ENCODE data around the gene RGN.
A peak's percentile ranks its signal among the peaks of the same experiment; 100 is the strongest.

RGN gene

GRCh38 chrX:47078129-47079043, at the start of gene RGN:
Gene RGN, plus strand, starts transcription at chrX:47078443. Its CDS starts 2,702 bp downstream, at chrX:47081145.
- Histone ChIP-seq H3K4me1 (ENCODE audit: control insufficient read depth, insufficient read depth, low read length) (no peaks in the 10 kb centered on the region), H3K27ac (ENCODE audit: low read depth, low read length) (no peak within 1 kb of the TSS), H3K27me3 (ENCODE audit: control insufficient read depth, insufficient read depth, low read length) (no peaks in the 10 kb centered on the region), H3K9ac (ENCODE audit: low read length) (no peak within 1 kb of the TSS), H3K36me3 (ENCODE audit: control insufficient read depth, insufficient read depth, low read length) (no peaks in the 10 kb centered on the region), H3K4me3 (ENCODE audit: low read length) (peak within 1 kb of the TSS; percentile 44)

- no peaks in the 10 kb centered on the region for H3K36me3 ChIP-seq (ENCODE audit: control insufficient read depth, insufficient read depth, low read length)
- no peak overlapping the region for H3K4me3 ChIP-seq (ENCODE audit: low read length)
- no peaks in the 10 kb centered on the region for H3K27me3 ChIP-seq (ENCODE audit: control insufficient read depth, insufficient read depth, low read length)
- no peaks in the 10 kb centered on the region for H3K4me1 ChIP-seq (ENCODE audit: control insufficient read depth, insufficient read depth, low read length)
- no peak overlapping the region for H3K27ac ChIP-seq (ENCODE audit: low read depth, low read length)
- no peak overlapping the region for H3K9ac ChIP-seq (ENCODE audit: low read length)
Measured at GRCh38 chrX:47030339-47030738, 47.9 kb upstream of the RGN start.

GRCh38 chrX:47047989-47048388, 30.3 kb upstream of the RGN start:
- H3K9ac ChIP-seq (ENCODE audit: low read length), result no peak overlapping the region

GRCh38 chrX:47059142-47059874, 18.9 kb upstream of the RGN start:
- no peak overlapping the region for H3K9ac ChIP-seq (ENCODE audit: low read length)
- H3K36me3 ChIP-seq (ENCODE audit: control insufficient read depth, insufficient read depth, low read length), result no peaks in the 10 kb centered on the region
- no peaks in the 10 kb centered on the region for H3K27me3 ChIP-seq (ENCODE audit: control insufficient read depth, insufficient read depth, low read length)
- no peak overlapping the region for H3K27ac ChIP-seq (ENCODE audit: low read depth, low read length)
- H3K4me3 ChIP-seq (ENCODE audit: low read length), result no peak overlapping the region
- no peaks in the 10 kb centered on the region for H3K4me1 ChIP-seq (ENCODE audit: control insufficient read depth, insufficient read depth, low read length)

More at GRCh38 chrX:47047989-47048388, 30.3 kb upstream of the RGN start:
- H3K27me3 ChIP-seq (ENCODE audit: control insufficient read depth, insufficient read depth, low read length), result no peaks in the 10 kb centered on the region
- no peak overlapping the region for H3K27ac ChIP-seq (ENCODE audit: low read depth, low read length)
- H3K4me3 ChIP-seq (ENCODE audit: low read length), result no peak overlapping the region
- no peaks in the 10 kb centered on the region for H3K36me3 ChIP-seq (ENCODE audit: control insufficient read depth, insufficient read depth, low read length)
- no peaks in the 10 kb centered on the region for H3K4me1 ChIP-seq (ENCODE audit: control insufficient read depth, insufficient read depth, low read length)

GRCh38 chrX:47060708-47061107, 17.5 kb upstream of the RGN start:
- Histone ChIP-seq H3K27ac (ENCODE audit: low read depth, low read length) (no peak overlapping the region), H3K9ac (ENCODE audit: low read length) (no peak overlapping the region), H3K4me1 (ENCODE audit: control insufficient read depth, insufficient read depth, low read length) (no peaks in the 10 kb centered on the region), H3K4me3 (ENCODE audit: low read length) (no peak overlapping the region), H3K36me3 (ENCODE audit: control insufficient read depth, insufficient read depth, low read length) (no peaks in the 10 kb centered on the region), H3K27me3 (ENCODE audit: control insufficient read depth, insufficient read depth, low read length) (no peaks in the 10 kb centered on the region)

- Histone ChIP-seq H3K4me3 (ENCODE audit: low read length) (no peak overlapping the region), H3K36me3 (ENCODE audit: control insufficient read depth, insufficient read depth, low read length) (no peaks in the 10 kb centered on the region), H3K27ac (ENCODE audit: low read depth, low read length) (no peak overlapping the region), H3K27me3 (ENCODE audit: control insufficient read depth, insufficient read depth, low read length) (no peaks in the 10 kb centered on the region), H3K4me1 (ENCODE audit: control insufficient read depth, insufficient read depth, low read length) (no peaks in the 10 kb centered on the region), H3K9ac (ENCODE audit: low read length) (no peak overlapping the region)
Measured at GRCh38 chrX:47061238-47061919, 16.9 kb upstream of the RGN start.

GRCh38 chrX:47063179-47063578, 15.1 kb upstream of the RGN start:
- no peak overlapping the region for H3K9ac ChIP-seq (ENCODE audit: low read length)
- no peaks in the 10 kb centered on the region for H3K27me3 ChIP-seq (ENCODE audit: control insufficient read depth, insufficient read depth, low read length)
- no peak overlapping the region for H3K4me3 ChIP-seq (ENCODE audit: low read length)
- no peaks in the 10 kb centered on the region for H3K4me1 ChIP-seq (ENCODE audit: control insufficient read depth, insufficient read depth, low read length)
- no peaks in the 10 kb centered on the region for H3K36me3 ChIP-seq (ENCODE audit: control insufficient read depth, insufficient read depth, low read length)
- no peak overlapping the region for H3K27ac ChIP-seq (ENCODE audit: low read depth, low read length)

- Histone ChIP-seq H3K27me3 (ENCODE audit: control insufficient read depth, insufficient read depth, low read length) (no peaks in the 10 kb centered on the region), H3K27ac (ENCODE audit: low read depth, low read length) (no peak overlapping the region), H3K4me1 (ENCODE audit: control insufficient read depth, insufficient read depth, low read length) (no peaks in the 10 kb centered on the region), H3K4me3 (ENCODE audit: low read length) (no peak overlapping the region), H3K9ac (ENCODE audit: low read length) (no peak overlapping the region), H3K36me3 (ENCODE audit: control insufficient read depth, insufficient read depth, low read length) (no peaks in the 10 kb centered on the region)
Measured at GRCh38 chrX:47068214-47068613, 10.0 kb upstream of the RGN start.

- no peaks in the 10 kb centered on the region for H3K4me1 ChIP-seq (ENCODE audit: control insufficient read depth, insufficient read depth, low read length)
- no peak overlapping the region for H3K27ac ChIP-seq (ENCODE audit: low read depth, low read length)
- no peaks in the 10 kb centered on the region for H3K27me3 ChIP-seq (ENCODE audit: control insufficient read depth, insufficient read depth, low read length)
- H3K4me3 ChIP-seq (ENCODE audit: low read length), result no peak overlapping the region
- no peaks in the 10 kb centered on the region for H3K36me3 ChIP-seq (ENCODE audit: control insufficient read depth, insufficient read depth, low read length)
- no peak overlapping the region for H3K9ac ChIP-seq (ENCODE audit: low read length)
Measured at GRCh38 chrX:47068720-47069119, 9.5 kb upstream of the RGN start.

- Histone ChIP-seq H3K27ac (ENCODE audit: low read depth, low read length) (no peak overlapping the region), H3K4me3 (ENCODE audit: low read length) (no peak overlapping the region), H3K36me3 (ENCODE audit: control insufficient read depth, insufficient read depth, low read length) (no peaks in the 10 kb centered on the region), H3K27me3 (ENCODE audit: control insufficient read depth, insufficient read depth, low read length) (no peaks in the 10 kb centered on the region), H3K9ac (ENCODE audit: low read length) (no peak overlapping the region), H3K4me1 (ENCODE audit: control insufficient read depth, insufficient read depth, low read length) (no peaks in the 10 kb centered on the region)
Measured at GRCh38 chrX:47080215-47080914, 2.1 kb downstream of the RGN start.

GRCh38 chrX:47080915-47081236, 2.6 kb downstream of the RGN start:
- H3K4me3 ChIP-seq (ENCODE audit: low read length), result no peak overlapping the region
- no peaks in the 10 kb centered on the region for H3K36me3 ChIP-seq (ENCODE audit: control insufficient read depth, insufficient read depth, low read length)
- H3K27me3 ChIP-seq (ENCODE audit: control insufficient read depth, insufficient read depth, low read length), result no peaks in the 10 kb centered on the region
- H3K9ac ChIP-seq (ENCODE audit: low read length), result no peak overlapping the region
- H3K27ac ChIP-seq (ENCODE audit: low read depth, low read length), result no peak overlapping the region
- no peaks in the 10 kb centered on the region for H3K4me1 ChIP-seq (ENCODE audit: control insufficient read depth, insufficient read depth, low read length)
